Large intestine (tissue), 3 donors: ENCODE measurements around the gene NECAB2. TPM values are rescaled to one million over a fixed set of nuclear protein-coding genes. Genes with fewer than 3 reads are reported as not detected.
A peak's percentile ranks its signal among the peaks of the same experiment; 100 is the strongest.

Experiments used
- DNase-seq, 2 donors: peaks; one replicate each; pipeline versions ENCODE4 v3.0.0 to v3.0.0-alpha.2; 2013
- H3K27ac ChIP-seq: one replicate; pipeline ENCODE4 v1.5.1; 2013; ENCODE audit warnings: low read length
- H3K27me3 ChIP-seq: 2 replicates; pipeline ENCODE4 v1.6.1; 2013; ENCODE audit warnings: low read length; ENCODE audit not compliant: control insufficient read depth, insufficient read depth
- H3K36me3 ChIP-seq: 2 replicates; pipeline ENCODE4 v1.6.1; 2013; ENCODE audit warnings: low read length; ENCODE audit not compliant: control insufficient read depth, insufficient read depth
- H3K4me1 ChIP-seq: one replicate; pipeline ENCODE4 v1.6.1; 2013; ENCODE audit warnings: low read length; ENCODE audit not compliant: control insufficient read depth, insufficient read depth
- H3K4me3 ChIP-seq: one replicate; pipeline ENCODE4 v1.5.1; 2013; ENCODE audit warnings: low read length
- H3K9me3 ChIP-seq: one replicate; pipeline ENCODE4 v1.6.1; 2013; ENCODE audit warnings: mild to moderate bottlenecking, low read depth, low read length, moderate library complexity; ENCODE audit not compliant: control insufficient read depth
- WGBS: methylation state at CpG from one replicate; pipeline ENCODE4 v1.1.5; 2013; ENCODE audit warnings: low lambda C conversion rate; ENCODE audit not compliant: insufficient coverage; 5-methylcytosine and 5-hydroxymethylcytosine counted together
- polyA plus RNA-seq: library from polyadenylated mRNA; unstranded; fragments of 120-200 nt; gene quantifications from one replicate; pipeline ENCODE4 v1.2.1, GENCODE V29; 2013

The NECAB2 gene
- polyA plus RNA-seq, 1 donor = 6.6 TPM

DNA sequence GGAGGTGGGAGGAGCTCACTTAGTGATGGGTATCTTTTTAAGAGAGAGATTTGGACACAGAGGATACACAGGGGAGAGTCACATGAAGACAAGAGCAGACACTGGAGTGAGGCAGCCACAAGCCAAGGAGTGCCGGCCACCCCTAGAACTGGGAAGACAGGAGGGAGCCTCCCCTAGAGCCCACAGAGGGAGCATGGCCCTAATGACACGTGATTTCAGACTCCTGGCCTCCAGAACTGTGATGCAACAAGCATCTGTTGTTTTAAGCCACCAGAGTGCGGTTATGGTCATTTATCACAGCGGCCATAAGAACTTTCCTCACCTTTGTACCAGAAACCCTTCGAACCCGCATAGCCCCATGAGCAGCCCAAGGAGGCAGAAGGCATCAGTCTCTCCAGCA, 41.2 kb downstream of the NECAB2 start:
- Histone ChIP-seq H3K4me1 (no peaks in the 10 kb centered on the region), H3K36me3 (no peaks in the 10 kb centered on the region), H3K27me3 (peaks cover 7% of the 10 kb centered on the region), H3K9me3 (no peaks in the 10 kb centered on the region), H3K27ac (no peak overlapping the region), H3K4me3 (no peak overlapping the region)
- no peak for DNase-seq
- WGBS = no CpG with 5 or more reads among the region's 6 CpGs

DNA sequence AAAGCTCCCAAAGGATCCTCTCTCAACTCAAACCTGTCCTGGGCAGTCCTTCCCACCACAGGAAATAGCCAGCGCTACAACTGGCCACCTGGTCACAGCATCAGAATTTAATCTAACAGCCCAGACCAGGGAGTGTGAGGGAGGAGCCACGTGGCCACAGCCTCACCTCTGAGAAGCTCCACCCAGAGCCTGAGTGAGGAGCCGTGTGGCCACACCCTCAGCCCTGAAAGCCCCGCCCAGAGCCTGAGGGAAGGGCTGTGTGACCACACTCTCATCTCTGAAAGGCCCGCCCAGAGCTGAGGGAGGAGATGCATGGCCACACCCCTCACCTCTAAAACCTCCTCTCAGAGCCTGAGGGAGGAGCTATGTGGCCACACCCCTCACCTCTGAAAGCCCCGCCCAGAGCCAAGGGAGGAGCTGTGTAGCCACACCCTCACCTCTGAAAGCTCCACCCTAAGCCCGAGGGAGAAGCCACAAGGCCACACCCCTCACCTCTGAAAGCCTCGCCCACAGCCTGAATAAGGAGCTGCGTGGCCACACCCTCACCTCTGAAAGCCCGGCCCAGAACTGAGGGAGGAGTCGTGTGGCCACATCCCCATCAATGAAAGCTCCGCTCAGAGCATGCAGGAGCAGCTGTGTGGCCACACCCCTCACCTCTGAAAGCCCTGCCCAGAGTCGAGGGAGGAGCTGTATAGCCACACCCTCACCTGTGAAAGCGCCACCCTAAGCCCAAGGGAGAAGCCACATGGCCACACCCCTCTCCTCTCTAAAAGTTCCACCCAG, 45.9 kb downstream of the NECAB2 start:
- no peak overlapping the region for H3K27ac ChIP-seq
- no CpG with 5 or more reads among the region's 14 CpGs for WGBS
- H3K4me3 ChIP-seq = no peak overlapping the region
- no peaks in the 10 kb centered on the region for H3K36me3 ChIP-seq
- no peaks in the 10 kb centered on the region for H3K9me3 ChIP-seq
- no peaks in the 10 kb centered on the region for H3K27me3 ChIP-seq
- H3K4me1 ChIP-seq = no peaks in the 10 kb centered on the region
- peak; percentile 83 to 92 for DNase-seq

DNA sequence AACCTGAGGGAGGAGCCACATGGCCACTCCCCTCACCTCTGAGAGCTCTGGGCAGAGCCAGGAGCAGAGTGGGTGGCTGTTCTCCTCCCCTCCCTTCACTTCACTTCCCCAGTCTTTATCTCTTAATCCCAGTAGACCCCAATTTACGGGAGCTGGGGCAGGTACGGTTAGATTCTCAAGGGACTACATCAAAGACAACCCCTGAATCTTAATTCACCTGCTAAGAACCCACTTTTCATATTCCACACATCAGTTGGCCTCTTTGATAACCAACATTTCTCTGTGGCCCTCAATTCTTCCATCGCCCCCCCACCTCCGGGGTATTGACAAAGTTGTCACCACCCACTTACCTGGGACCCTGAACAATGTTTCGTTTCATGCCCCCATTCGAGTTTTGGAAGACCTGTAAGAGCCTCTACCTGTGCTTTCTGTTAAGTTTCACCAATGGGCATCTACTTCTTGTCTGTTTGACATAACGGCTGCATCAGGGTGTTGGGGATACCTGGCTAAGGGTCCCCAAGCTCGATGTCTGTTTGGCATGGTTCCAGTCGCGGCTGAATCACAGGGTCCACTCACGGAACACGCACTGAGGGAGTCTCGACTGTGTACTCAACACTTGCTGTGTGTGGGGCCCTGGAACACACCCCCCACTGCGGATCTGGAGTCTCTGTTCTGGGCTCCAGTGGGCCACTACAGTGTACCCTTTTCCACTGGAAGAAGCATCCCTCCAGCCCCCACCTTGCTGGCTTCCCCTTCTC, 46.7 kb downstream of the NECAB2 start:
- Histone ChIP-seq H3K4me3 (no peak overlapping the region), H3K4me1 (no peaks in the 10 kb centered on the region), H3K27me3 (no peaks in the 10 kb centered on the region), H3K36me3 (no peaks in the 10 kb centered on the region), H3K9me3 (no peaks in the 10 kb centered on the region), H3K27ac (no peak overlapping the region)
- no CpG with 5 or more reads among the region's 14 CpGs for WGBS
- DNase-seq = no peak

DNA sequence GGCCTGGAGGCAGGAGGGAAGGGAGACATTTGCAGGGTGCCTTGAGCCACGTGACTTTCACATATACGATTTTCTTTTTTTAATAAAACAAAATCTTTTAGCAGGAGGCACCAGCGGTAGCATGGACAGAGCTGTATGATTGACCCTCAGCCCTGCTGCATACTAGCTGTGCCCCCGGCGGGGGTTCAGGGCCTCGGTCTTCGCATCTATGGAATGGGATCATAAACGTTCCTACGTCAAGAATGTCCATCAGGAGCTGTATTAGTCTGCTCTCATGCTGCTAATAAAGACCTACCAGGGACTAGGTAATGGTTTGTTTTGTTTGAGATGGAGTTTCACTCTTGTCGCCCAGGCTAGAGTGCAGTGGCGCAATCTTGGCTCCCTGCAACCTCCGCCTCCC, 47.4 kb downstream of the NECAB2 start:
- no peak overlapping the region for H3K4me3 ChIP-seq
- no peak for DNase-seq
- WGBS = no CpG with 5 or more reads among the region's 12 CpGs
- no peaks in the 10 kb centered on the region for H3K36me3 ChIP-seq
- no peaks in the 10 kb centered on the region for H3K9me3 ChIP-seq
- H3K27me3 ChIP-seq = no peaks in the 10 kb centered on the region
- no peaks in the 10 kb centered on the region for H3K4me1 ChIP-seq
- H3K27ac ChIP-seq = no peak overlapping the region

DNA sequence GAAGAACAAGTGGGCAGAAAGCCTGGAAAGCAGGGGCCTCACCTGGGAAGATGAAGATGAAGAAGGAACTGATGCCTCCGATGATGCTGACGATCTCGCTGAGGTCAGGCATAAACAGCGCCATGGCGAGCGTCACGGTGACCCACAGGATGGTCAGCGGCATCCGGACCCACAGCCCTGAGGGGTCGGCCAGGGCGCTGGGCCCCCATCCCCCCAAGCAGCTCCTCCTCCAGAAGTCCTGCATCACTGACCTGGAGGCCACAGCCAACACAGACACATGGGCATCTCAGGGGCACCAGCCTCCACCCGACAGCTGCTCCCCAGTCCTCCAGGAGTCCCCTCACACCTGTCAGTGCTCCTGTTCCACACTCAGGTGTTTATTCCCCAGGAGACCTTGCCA, 48.4 kb downstream of the NECAB2 start:
- Histone ChIP-seq H3K4me1 (no peaks in the 10 kb centered on the region), H3K9me3 (no peaks in the 10 kb centered on the region)
- WGBS = no CpG with 5 or more reads among the region's 12 CpGs

DNA sequence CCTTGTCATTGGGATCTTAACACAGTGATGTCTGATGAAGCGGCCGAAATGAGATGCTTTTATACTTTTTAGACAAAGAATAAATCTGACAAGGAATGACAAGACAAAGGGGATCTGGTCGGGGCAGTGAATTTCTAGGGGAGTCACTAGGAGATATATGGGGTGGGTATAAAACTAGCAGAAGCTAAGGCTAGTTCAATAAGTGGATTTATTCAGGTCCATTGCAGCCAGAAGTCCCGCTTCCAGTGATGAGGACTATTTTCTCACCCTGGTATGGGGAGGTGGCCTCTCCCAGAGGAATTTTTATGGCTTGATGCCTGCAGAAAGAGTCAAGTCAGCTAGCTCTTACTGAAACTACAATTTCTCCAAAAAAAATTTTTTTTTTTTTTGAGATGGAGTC, 50.7 kb downstream of the NECAB2 start:
- no peak for DNase-seq
- WGBS = 83% methylated on average over 1 of the region's 4 CpGs
- peaks cover 2% of the 10 kb centered on the region for H3K27me3 ChIP-seq

More for the DNA sequence above, 48.4 kb downstream of the NECAB2 start:
- Histone ChIP-seq H3K27ac (no peak overlapping the region), H3K4me3 (no peak overlapping the region), H3K27me3 (no peaks in the 10 kb centered on the region), H3K36me3 (no peaks in the 10 kb centered on the region)
- DNase-seq = no peak

DNA sequence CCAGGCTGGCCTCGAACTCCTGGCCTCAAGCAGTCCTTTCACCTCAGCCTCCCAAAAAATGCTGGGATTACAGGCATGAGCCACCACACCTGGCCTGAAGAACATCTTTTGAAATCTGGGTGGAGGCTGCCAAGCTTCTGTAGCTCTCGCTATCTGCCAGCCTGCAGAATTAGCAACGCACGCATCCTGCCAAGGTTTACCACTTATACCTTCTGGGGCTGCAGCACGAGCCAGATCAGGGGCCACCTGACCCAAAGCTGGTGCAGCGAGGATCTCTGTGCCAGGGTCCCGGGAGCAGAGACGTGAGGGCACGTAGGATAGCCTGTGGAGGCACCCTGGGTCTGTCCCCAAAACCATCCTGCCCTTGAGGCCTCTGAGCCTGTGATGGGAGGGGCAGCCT, 52.3 kb downstream of the NECAB2 start:
- H3K27ac ChIP-seq = no peak overlapping the region
- WGBS = no CpG with 5 or more reads among the region's 9 CpGs
- no peak for DNase-seq
- no peaks in the 10 kb centered on the region for H3K4me1 ChIP-seq
- H3K4me3 ChIP-seq = no peak overlapping the region
- H3K36me3 ChIP-seq = no peaks in the 10 kb centered on the region
- H3K9me3 ChIP-seq = no peaks in the 10 kb centered on the region
- H3K27me3 ChIP-seq = peaks cover 6% of the 10 kb centered on the region

More for the DNA sequence above, 50.7 kb downstream of the NECAB2 start:
- no peak overlapping the region for H3K27ac ChIP-seq
- no peak overlapping the region for H3K4me3 ChIP-seq
- no peaks in the 10 kb centered on the region for H3K36me3 ChIP-seq
- no peaks in the 10 kb centered on the region for H3K4me1 ChIP-seq
- H3K9me3 ChIP-seq = no peaks in the 10 kb centered on the region

DNA sequence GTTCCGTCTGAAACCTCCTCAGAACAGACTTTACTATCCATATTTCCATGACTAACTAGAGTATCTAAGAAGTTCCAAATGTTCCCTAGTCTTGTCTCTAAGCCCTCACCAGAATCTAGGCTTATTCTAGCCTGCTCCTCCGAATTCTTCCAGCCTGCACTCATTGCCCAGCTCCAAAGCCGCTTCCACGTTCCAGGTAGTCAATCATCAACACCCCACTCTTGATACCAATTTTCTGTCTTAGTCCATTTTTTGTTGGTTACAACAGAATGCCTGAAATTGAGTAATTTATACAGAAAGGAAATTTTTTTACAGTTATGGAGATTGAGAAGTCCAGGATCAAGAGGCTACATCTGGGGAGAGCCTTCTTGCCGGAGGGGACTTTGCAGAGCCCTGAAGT, 53.4 kb downstream of the NECAB2 start:
- H3K27me3 ChIP-seq = peaks cover 6% of the 10 kb centered on the region
- no peaks in the 10 kb centered on the region for H3K36me3 ChIP-seq
- WGBS = 92% methylated on average over 2 of the region's 5 CpGs
- DNase-seq = no peak
- H3K9me3 ChIP-seq = no peaks in the 10 kb centered on the region
- no peak overlapping the region for H3K4me3 ChIP-seq
- H3K27ac ChIP-seq = no peak overlapping the region
- H3K4me1 ChIP-seq = no peaks in the 10 kb centered on the region

DNA sequence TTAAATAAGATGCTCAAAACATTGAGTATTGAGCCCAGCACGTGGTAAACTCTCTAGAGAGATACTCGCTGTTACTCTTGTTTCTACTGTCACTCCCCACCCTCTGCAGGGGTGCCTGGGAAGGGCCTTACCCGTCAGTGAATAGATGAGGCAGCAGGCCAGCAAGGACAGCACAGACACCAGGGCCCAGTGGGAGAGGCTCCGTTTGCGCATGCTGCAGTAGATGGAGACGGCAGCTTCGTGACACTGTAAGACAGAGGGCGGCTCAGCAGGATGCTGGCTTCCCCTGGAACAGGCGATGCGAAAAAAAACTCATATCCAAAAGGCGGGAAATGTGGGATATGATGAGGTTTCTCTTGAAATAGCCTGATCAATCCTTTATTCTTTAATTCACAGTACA, 54.6 kb downstream of the NECAB2 start:
- H3K4me3 ChIP-seq = no peak overlapping the region
- H3K27ac ChIP-seq = no peak overlapping the region
- H3K4me1 ChIP-seq = no peaks in the 10 kb centered on the region
- DNase-seq = no peak
- 100% methylated on average over 2 of the region's 11 CpGs for WGBS
- H3K36me3 ChIP-seq = no peaks in the 10 kb centered on the region
- H3K27me3 ChIP-seq = peaks cover 6% of the 10 kb centered on the region
- no peaks in the 10 kb centered on the region for H3K9me3 ChIP-seq

DNA sequence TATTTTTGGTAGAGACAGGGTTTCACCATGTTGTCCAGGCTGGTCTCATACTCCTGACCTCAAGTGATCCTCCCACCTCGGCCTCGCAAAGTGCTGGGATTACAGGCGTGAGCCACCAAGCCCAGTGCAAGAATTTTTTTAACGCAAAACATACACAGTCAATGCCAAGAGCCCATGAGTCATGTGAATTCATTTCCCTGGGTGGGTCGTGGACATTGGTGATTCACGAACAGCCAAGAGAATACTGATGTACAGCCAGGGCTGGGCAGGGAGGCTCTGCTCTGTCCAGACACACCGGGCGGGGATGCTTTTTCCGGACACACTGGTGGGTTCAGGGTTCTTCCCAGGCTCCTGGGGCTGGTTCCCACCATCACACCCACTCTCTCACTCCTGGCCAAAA, 56.8 kb downstream of the NECAB2 start:
- H3K9me3 ChIP-seq = no peaks in the 10 kb centered on the region
- DNase-seq = no peak
- no peak overlapping the region for H3K27ac ChIP-seq
- 80% methylated on average over 1 of the region's 9 CpGs for WGBS
- H3K27me3 ChIP-seq = peaks cover 6% of the 10 kb centered on the region
- H3K36me3 ChIP-seq = no peaks in the 10 kb centered on the region
- no peaks in the 10 kb centered on the region for H3K4me1 ChIP-seq
- no peak overlapping the region for H3K4me3 ChIP-seq
